Activated T-helper 1 cell treated with anti-CD3 and anti-CD28 coated beads, Interleukin-12 subunit alpha, Interleukin-12 subunit beta, Interleukin-2, Interleukin-4 antibody, amounts not matched to agents 30 ng/mL and 10 ng/mL and 1 ng/mL, durations not matched to agents 14 hours and 24 hours and 36 hours (primary cell): ENCODE data around the gene ARFGAP1. TPM values are rescaled to one million over a fixed set of nuclear protein-coding genes. Genes with fewer than 3 reads are reported as not detected.
"Not testable (repeated sequence)": the region's sequence is repeated elsewhere in the genome, so short reads cannot be mapped to it uniquely, and the experiment has no call there.

Experiments
- DNase-seq: peaks from one replicate; pipeline ENCODE4 v3.0.0; 2021; ENCODE audit warnings: low spot score
- H3K27ac Mint-ChIP-seq: one replicate; pipeline ENCODE4 v1.8.0; 2021; ENCODE audit warnings: mild to moderate bottlenecking, mixed read lengths
- H3K27me3 Mint-ChIP-seq: one replicate; pipeline ENCODE4 v1.8.0; 2022; ENCODE audit warnings: mild to moderate bottlenecking, moderate library complexity, mixed read lengths; ENCODE audit not compliant: insufficient read depth
- H3K36me3 Mint-ChIP-seq: one replicate; pipeline ENCODE4 v1.8.0; 2021; ENCODE audit warnings: low read depth, mixed read lengths
- H3K4me1 Mint-ChIP-seq: one replicate; pipeline ENCODE4 v1.8.0; 2021; ENCODE audit warnings: low read depth, mixed read lengths
- H3K4me3 Mint-ChIP-seq: one replicate; pipeline ENCODE4 v1.8.0; 2021; ENCODE audit warnings: mild to moderate bottlenecking, moderate library complexity, mixed read lengths
- H3K9me3 Mint-ChIP-seq: one replicate; pipeline ENCODE4 v1.8.0; 2021; ENCODE audit warnings: mixed read lengths
- intact Hi-C: fragments of 100-400 bp; cut with micrococcal nuclease; formaldehyde crosslinking; loops from one replicate; pipeline ENCODE4 v1.15.1; 2024
- total RNA-seq: library from RNA; stranded (reverse); gene quantifications from 2 replicates; pipeline ENCODE4 v1.2.3, GENCODE V29; 2022

Gene ARFGAP1
- total RNA-seq, 1 donor from 2014 or later, result 107 TPM

DNA sequence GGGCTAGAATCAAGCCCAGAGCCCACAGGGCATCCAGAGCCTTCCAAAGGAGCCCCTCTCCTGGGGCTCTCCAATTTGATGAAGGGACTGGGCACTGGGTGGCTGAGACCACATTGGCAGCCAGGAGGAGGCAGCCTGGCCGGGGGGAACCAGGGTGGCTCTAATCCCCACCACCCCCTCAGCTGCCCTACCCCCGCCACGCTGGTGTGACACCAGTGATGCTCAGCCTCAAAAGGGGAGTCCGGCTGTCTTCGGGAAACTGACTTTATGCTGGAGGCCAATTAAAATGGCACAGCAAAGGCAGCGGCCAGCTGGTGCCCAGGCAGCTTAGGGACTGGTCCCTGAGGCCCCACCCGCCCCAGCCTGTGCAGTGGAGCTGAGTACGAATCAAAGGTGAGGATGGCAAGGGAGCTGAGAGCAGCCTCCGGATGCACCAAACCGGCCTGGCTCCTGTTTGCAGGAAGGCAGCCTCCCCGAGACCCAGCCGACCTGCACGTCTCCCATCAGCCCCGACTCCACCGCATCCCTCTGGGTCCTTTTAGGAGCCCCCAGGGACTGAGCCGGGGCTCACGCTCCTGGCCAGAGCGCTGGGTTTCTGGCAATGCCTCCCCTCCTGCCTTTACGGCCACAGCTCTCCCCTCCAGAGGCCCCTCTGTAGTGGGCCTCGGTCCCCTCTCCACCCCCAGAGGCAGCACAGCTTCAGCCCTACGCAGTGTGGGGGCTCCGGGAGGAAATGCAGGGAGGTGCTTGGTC, 60.1 kb downstream of the ARFGAP1 start:
- intact Hi-C loops, result no loop called here
- no peaks in the 10 kb centered on the region for H3K36me3 Mint-ChIP-seq
- H3K9me3 Mint-ChIP-seq, result peaks cover 8% of the 10 kb centered on the region
- H3K27me3 Mint-ChIP-seq, result peaks cover 2% of the 10 kb centered on the region
- no peak for DNase-seq
- no peak overlapping the region for H3K27ac Mint-ChIP-seq
- no peaks in the 10 kb centered on the region for H3K4me1 Mint-ChIP-seq
- no peak overlapping the region for H3K4me3 Mint-ChIP-seq

DNA sequence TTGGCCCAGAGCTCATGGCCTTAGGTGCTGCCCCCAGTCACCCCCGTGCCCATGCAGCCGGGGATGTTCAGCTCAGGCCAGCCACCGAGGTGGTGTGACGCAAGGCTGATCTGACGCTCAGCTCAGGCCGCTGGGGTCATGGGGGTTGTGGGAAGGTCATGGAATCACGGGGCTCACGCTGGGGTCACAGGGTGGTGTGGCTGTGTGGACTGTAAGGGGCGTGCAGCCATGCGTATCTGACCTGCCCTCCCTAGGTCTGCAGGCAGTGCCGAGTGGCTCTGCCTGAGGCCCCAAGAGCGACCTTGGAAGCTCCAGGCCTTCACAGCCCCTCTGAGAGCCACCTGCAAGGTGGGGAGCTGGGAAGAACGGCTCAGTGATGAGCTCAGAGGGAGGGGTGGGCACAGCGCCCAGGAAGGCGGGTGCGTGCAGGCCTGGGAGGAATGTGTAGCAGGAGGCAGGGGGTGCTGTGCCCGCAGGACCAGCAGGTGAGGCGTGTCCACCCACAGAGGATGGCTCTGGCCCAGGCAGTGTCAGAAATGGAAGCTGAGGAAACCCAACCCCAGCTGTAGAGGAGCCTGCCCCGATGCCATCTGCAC, 60.7 kb downstream of the ARFGAP1 start:
- no peak overlapping the region for H3K27ac Mint-ChIP-seq
- H3K27me3 Mint-ChIP-seq, result peaks cover 2% of the 10 kb centered on the region
- H3K4me1 Mint-ChIP-seq, result no peaks in the 10 kb centered on the region
- no peak overlapping the region for H3K4me3 Mint-ChIP-seq
- H3K9me3 Mint-ChIP-seq, result peaks cover 12% of the 10 kb centered on the region
- no peaks in the 10 kb centered on the region for H3K36me3 Mint-ChIP-seq
- DNase-seq, result no peak
- intact Hi-C loops, result no loop called here

GRCh38 chr20:63334356-63334755, 61.7 kb downstream of the ARFGAP1 start:
- H3K4me1 Mint-ChIP-seq, result no peaks in the 10 kb centered on the region
- intact Hi-C loops, result no loop called here
- DNase-seq, result no peak
- peaks cover 2% of the 10 kb centered on the region for H3K27me3 Mint-ChIP-seq
- no peak overlapping the region for H3K27ac Mint-ChIP-seq
- no peak overlapping the region for H3K4me3 Mint-ChIP-seq
- no peaks in the 10 kb centered on the region for H3K36me3 Mint-ChIP-seq
- H3K9me3 Mint-ChIP-seq, result peaks cover 18% of the 10 kb centered on the region

- intact Hi-C loops, H3K36me3 Mint-ChIP-seq: not testable (repeated sequence)
These were observed 62.4 kb downstream of the ARFGAP1 start for GRCh38 chr20:63335060-63335459.

DNA sequence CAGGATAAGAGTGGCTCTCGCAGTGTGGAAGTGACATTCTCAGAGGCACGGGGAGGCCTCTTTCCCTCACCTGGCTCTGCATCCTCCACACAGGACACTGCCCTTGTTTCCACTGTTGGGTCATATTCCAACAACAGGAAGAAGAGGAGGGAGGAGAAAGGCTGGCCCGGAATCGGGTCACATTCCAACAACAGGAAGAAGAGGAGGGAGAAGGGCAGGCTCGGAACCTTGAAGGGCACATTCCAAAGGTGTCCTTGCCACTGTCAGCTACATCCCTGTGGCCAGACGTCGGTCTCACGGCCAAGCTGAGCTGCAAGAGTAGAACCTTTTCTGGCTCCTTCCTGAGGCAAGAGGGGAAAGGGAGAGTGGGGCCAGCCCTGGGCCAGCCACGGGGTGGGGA, 63.1 kb downstream of the ARFGAP1 start:
- H3K27ac Mint-ChIP-seq, result no peak overlapping the region
- peaks cover 30% of the 10 kb centered on the region for H3K9me3 Mint-ChIP-seq
- no peaks in the 10 kb centered on the region for H3K4me1 Mint-ChIP-seq
- no peaks in the 10 kb centered on the region for H3K36me3 Mint-ChIP-seq
- peaks cover 2% of the 10 kb centered on the region for H3K27me3 Mint-ChIP-seq
- intact Hi-C loops, result no loop called here
- no peak for DNase-seq
- no peak overlapping the region for H3K4me3 Mint-ChIP-seq

More at GRCh38 chr20:63335060-63335459, 62.4 kb downstream of the ARFGAP1 start:
- H3K4me1 Mint-ChIP-seq, H3K27ac Mint-ChIP-seq, DNase-seq, H3K27me3 Mint-ChIP-seq, H3K4me3 Mint-ChIP-seq: not testable (repeated sequence)
- peaks cover 25% of the 10 kb centered on the region for H3K9me3 Mint-ChIP-seq

- Mint-ChIP-seq H3K27ac (no peak overlapping the region), H3K9me3 (peaks cover 32% of the 10 kb centered on the region), H3K36me3 (no peaks in the 10 kb centered on the region), H3K4me3 (no peak overlapping the region), H3K27me3 (peaks cover 2% of the 10 kb centered on the region), H3K4me1 (no peaks in the 10 kb centered on the region)
- intact Hi-C loops, result no loop called here
- DNase-seq, result no peak
These were observed 63.7 kb downstream of the ARFGAP1 start for GRCh38 chr20:63336232-63336752.

- H3K36me3 Mint-ChIP-seq, result no peaks in the 10 kb centered on the region
- H3K27ac Mint-ChIP-seq, result no peak overlapping the region
- no peaks in the 10 kb centered on the region for H3K4me1 Mint-ChIP-seq
- no peak overlapping the region for H3K4me3 Mint-ChIP-seq
- DNase-seq, result no peak
- intact Hi-C loops, result no loop called here
- H3K9me3 Mint-ChIP-seq, result peaks cover 24% of the 10 kb centered on the region
- H3K27me3 Mint-ChIP-seq, result peaks cover 2% of the 10 kb centered on the region
These were observed 65.3 kb downstream of the ARFGAP1 start for GRCh38 chr20:63337786-63338420.

Other genes starting within 250 kb of the ARFGAP1 start
- gene YTHDF1, start 56.7 kb upstream of the ARFGAP1 start, total RNA-seq, result 48.8 and 49.0 TPM in 2 replicates
- gene BIRC7, start 36.9 kb upstream of the ARFGAP1 start, total RNA-seq, result not detected in 2 replicates
- gene NKAIN4, start 18.4 kb upstream of the ARFGAP1 start, total RNA-seq, result not detected in 2 replicates
- not detected in 2 replicates for gene COL20A1, start 20.4 kb downstream of the ARFGAP1 start, total RNA-seq
- gene CHRNA4, start 88.5 kb downstream of the ARFGAP1 start, total RNA-seq, result not detected in 2 replicates
- gene KCNQ2, start 199.8 kb downstream of the ARFGAP1 start, total RNA-seq, result not detected in 2 replicates
- gene EEF1A2, start 226.3 kb downstream of the ARFGAP1 start, total RNA-seq, result 0.80 and 1.1 TPM in 2 replicates
- 117 and 122 TPM in 2 replicates for gene PPDPF, start 248.0 kb downstream of the ARFGAP1 start, total RNA-seq